ENCODE results near the gene KRTAP5-8.

DNA sequence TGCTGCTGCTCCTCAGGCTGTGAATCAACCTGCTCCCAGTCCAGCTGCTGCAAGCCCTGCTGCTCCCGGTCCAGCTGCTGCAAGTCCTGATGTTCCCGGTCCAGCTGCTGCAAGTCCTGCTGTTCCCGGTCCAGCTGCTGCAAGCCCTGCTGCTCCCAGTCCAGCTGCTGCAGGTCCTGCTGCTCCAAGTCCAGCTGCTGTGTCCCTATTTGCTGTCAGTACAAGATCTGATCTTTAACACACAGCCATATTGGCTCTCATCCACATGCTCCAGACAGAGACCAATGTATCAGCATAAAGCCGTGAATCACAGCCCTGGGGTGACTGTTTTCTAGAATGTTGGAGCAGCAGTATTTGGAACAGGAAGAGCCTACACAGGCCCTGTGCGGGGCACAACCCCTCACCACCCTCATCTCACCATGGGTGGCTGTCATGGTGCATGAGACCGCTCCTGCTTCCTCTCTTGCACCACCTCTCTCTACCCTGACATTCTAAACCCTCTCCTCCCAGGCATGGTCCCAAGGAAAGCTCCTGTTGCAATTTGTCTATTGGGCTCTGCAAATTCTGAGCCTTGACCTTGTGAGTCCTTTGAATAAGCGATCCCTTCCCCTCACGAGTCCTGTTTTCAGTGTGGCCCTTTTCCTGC lies 31.0 kb downstream of the KRTAP5-8 start:
- TF ChIP-seq, protein P1, sequence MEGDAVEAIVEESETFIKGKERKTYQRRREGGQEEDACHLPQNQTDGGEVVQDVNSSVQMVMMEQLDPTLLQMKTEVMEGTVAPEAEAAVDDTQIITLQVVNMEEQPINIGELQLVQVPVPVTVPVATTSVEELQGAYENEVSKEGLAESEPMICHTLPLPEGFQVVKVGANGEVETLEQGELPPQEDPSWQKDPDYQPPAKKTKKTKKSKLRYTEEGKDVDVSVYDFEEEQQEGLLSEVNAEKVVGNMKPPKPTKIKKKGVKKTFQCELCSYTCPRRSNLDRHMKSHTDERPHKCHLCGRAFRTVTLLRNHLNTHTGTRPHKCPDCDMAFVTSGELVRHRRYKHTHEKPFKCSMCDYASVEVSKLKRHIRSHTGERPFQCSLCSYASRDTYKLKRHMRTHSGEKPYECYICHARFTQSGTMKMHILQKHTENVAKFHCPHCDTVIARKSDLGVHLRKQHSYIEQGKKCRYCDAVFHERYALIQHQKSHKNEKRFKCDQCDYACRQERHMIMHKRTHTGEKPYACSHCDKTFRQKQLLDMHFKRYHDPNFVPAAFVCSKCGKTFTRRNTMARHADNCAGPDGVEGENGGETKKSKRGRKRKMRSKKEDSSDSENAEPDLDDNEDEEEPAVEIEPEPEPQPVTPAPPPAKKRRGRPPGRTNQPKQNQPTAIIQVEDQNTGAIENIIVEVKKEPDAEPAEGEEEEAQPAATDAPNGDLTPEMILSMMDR (IDR thresholded peaks at IDR 0.05 in 4 of 5, conservative IDR thresholded peaks at IDR 0.05 in 1 of 5) = no peak
- no peak for TF ChIP-seq POLR2A (IDR thresholded peaks at IDR 0.05)

Measured in gastrocnemius medialis (tissue), 4 donors.